GM21367 (cell line): ENCODE results near the gene MICAL2.
"Not testable (repeated sequence)": the region's sequence is repeated elsewhere in the genome, so short reads cannot be mapped to it uniquely, and the experiment has no call there.

ENCODE experiments used
- ATAC-seq: cut with Tn5 transposase; IDR thresholded peaks from one replicate; pipeline ENCODE4 v1.9.1; 2021; ENCODE audit not compliant: unreplicated experiment

Gene MICAL2

GRCh38 chr11:12131943-12132789, 21.8 kb downstream of the MICAL2 start:
- no peak for ATAC-seq

- no peak for ATAC-seq
These were observed 22.4 kb downstream of the MICAL2 start for GRCh38 chr11:12132790-12133145.

DNA sequence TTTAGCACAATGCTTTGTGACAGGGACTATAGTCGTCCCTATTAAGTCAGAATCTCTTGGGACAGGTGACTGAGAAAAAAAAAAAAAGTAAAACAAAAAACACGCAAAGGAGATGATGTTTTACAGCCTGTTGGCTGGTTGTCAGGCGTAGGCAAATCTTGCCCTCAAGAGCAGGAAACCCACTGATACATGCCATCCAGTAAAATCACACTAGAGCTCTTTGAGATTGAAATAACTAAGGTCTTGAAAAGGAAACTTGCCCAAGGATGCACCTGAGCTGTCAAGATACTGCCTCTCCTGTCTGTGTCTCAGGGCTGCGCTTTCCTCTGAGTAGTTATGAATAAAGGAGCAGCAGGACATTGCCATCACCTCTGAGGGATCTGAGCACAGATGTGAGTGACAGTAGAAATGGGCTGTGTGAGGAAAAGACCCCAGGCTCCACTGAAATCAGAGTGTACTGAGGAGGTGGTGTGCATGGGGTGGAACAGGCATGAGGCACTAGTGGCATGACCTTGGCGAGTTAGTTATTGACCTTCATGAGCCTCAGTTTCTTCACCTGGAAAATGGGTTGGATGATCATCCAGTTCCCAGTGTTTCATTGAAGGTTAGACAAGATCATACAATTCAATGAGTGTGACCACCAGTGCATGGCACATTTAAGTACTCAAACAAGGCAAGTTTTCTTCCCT, 23.3 kb downstream of the MICAL2 start:
- ATAC-seq, result no peak

- ATAC-seq, result no peak
These were observed 23.8 kb downstream of the MICAL2 start for GRCh38 chr11:12134236-12134585.

GRCh38 chr11:12135185-12135584, 24.8 kb downstream of the MICAL2 start:
- no peak for ATAC-seq

GRCh38 chr11:12137005-12137690, 26.8 kb downstream of the MICAL2 start:
- no peak for ATAC-seq

GRCh38 chr11:12137938-12138731, 27.7 kb downstream of the MICAL2 start:
- no peak for ATAC-seq

DNA sequence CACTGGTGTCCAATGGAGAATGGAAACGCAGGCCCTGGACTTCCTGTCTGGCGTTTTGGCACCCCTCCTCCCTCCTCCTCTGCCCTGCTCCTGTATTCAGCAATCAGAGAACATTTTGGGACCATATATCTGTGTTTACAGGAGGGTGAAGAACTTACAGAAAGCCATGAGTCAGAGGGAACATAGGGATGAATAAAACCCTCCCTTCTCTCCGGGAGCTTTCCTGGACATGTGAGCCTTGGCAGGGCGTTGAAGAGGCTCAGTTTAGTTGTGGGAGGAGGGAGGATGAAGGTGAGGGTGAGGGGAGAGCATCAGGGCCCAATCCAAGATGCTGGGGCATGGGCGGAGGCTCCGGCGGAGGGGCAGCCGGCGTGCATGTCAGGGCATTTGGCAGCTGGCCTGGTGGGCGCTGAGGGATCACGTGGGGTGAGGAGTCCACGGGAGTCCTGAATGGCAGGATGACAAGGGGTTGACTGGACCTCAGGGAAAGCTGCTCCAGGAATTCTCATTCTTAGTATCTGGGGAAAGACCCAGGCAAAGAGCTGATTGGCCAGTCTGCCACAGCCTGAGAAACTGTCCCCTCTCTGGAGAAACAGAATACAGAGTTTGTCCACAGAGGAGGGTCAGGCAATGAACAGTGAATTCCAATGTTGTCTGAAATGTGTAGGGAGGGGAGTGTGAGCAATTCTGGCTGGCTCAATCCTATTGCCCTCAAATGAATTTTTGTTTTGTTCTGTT, 28.9 kb downstream of the MICAL2 start:
- no peak for ATAC-seq

- ATAC-seq, result no peak
These were observed 29.9 kb downstream of the MICAL2 start for GRCh38 chr11:12140186-12140793.

DNA sequence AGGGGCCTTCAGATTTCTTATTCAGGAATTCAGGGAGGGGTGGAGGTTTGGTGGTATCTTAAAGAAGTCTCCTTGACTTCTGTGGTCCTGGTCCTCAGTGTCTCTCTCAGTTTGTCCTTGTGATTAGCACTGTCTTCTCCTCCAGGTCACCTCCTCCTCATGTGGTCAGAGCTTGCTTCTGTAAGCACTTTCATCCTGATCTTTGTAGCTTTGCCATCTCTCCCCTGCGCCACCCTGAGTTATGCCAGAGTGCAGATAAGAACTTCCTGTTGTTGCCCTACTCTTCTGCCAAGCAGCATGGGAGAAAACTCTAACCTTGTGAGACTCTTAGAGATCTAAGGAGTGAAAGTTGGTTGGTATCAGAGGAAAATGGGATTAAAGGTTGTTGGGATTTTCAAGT, 30.9 kb downstream of the MICAL2 start:
- no peak for ATAC-seq

DNA sequence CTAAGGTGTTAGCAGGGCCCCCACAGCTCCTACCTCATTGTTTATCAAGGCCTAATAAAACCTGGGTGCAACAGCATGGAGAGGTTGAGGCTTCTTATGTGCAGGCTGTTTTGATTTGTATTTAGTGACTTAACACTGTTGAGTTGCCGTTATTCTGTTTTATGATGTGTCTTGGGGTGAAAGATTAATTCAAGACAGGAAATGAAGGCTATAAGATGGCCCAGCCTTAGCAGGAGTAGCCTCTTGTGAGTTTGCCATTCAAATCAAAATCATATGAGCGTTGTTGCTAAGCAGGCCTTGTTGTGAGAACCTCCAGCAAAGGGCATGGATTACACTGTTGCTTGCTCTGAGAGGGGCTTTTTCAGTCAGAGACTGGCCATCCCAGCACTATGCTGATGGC, 31.8 kb downstream of the MICAL2 start:
- ATAC-seq, result no peak

GRCh38 chr11:12142909-12143308, 32.5 kb downstream of the MICAL2 start:
- no peak for ATAC-seq

DNA sequence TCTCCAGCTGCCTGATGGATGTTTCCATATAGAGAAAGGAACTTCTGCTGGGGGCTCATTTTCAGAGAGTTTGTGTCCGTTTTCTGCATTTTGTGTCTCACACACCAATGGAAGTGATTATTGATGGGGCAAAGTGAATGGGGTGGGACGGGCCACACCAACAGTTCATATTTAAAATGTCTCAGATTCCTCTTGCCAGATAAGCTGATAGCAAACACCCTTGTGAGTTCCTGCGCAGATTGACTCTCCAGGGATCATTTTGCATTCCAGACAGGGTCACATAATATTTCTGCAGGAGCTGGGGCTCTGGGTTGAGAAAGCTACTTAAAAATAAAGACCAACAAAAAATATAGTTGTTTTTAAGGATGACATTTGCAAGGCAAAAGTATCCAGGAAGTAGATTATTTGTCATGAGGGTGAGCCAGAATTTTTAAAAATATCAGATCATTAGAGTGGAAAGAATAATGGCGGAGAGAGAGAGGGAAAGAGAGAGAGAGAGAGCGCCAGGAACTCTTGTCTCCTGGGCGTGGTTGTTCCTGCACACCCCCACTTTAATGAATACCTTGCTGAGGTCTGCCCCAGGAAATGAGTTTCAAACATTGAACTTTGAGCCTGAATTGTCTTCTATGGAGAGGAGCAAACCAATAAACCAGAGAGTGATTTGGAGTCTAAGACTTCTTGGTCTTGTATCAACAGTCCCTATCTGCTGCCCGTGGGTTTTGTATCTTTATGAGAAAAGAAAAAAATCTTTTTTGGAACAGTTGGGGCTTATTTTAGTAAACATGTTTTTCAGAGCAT, 33.3 kb downstream of the MICAL2 start:
- no peak for ATAC-seq

DNA sequence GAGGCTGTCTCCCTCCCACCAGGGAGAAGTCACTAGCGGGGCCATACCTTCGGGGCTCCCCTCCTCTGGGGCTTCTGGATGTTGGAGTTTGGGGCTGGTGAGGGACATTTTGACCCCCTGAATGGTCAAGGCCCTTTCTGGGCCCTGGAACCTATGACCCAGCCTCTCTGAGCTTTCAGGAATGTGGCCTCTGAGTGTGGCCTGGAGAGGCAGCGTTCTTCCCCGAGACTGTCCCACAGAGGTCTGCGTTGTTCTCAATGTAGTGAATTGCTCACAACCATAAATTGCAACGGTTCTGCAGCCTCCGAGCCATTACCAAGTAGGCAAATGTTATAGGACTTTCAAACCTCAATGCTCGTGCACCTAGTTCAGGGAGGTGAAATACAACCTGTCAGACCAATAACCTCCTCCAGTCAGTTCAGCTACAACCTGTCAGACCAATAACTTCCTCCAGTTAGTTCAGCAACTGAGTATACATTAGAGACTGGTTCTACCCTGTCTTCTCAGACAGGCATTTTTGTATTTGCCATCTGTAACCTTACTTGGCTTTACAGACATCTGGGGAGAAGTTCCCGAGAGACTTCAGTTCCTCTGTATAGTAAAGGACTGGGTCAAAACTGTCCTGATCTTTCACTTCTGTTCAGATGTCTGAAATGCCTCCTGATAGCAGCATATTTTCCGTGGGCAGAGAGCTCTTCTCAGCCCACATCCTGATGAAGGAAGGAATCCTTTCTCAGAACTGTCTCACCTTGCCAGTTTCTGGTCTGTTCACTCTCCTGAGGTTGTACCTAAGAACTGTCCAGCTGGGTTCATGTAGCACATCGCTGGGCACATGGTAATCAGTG, 34.2 kb downstream of the MICAL2 start:
- no peak for ATAC-seq

- ATAC-seq, result not testable (repeated sequence)
These were observed 36.3 kb downstream of the MICAL2 start for GRCh38 chr11:12146678-12147077.

- ATAC-seq, result no peak
These were observed 37.4 kb downstream of the MICAL2 start for GRCh38 chr11:12147827-12148226.

DNA sequence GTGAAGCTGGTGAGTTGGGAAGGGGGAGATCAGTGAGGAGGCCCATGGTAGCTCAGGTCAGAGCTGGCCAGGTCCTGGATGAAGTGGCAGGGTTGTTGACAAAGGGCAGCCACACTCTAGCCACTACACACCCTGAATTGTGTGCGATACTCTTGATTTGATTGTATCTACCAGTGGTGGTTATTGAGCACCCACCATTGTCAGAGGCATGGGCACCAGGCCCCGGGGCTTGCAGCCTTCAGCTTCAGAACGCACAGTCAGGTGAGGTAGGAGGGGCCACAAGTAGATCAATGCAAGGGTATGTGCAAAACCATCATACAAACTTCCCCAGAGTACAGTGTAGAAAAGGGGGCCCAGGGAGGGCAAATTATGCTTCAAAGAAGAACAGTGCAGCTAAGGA, 38.1 kb downstream of the MICAL2 start:
- ATAC-seq, result no peak

GRCh38 chr11:12148882-12149281, 38.5 kb downstream of the MICAL2 start:
- ATAC-seq, result no peak
